Measurements from ENCODE around the gene OBSCN. TPM values are rescaled to one million over a fixed set of nuclear protein-coding genes. Genes with fewer than 3 reads are reported as not detected.

Gene OBSCN
- total RNA-seq, 4 donors from 2014 or later: 15.0 to 46.6 (median 34.4) TPM

GRCh38 chr1:228402641-228403025, 194.8 kb downstream of the OBSCN start:
- H3K36me3 ChIP-seq: peaks cover 29% of the 10 kb centered on the region
- no peaks in the 10 kb centered on the region for H3K27me3 ChIP-seq
- peaks cover 45% of the 10 kb centered on the region for H3K4me1 ChIP-seq
- no peak for TF ChIP-seq POLR2A (IDR thresholded peaks at IDR 0.05)
- TF ChIP-seq, protein P1, sequence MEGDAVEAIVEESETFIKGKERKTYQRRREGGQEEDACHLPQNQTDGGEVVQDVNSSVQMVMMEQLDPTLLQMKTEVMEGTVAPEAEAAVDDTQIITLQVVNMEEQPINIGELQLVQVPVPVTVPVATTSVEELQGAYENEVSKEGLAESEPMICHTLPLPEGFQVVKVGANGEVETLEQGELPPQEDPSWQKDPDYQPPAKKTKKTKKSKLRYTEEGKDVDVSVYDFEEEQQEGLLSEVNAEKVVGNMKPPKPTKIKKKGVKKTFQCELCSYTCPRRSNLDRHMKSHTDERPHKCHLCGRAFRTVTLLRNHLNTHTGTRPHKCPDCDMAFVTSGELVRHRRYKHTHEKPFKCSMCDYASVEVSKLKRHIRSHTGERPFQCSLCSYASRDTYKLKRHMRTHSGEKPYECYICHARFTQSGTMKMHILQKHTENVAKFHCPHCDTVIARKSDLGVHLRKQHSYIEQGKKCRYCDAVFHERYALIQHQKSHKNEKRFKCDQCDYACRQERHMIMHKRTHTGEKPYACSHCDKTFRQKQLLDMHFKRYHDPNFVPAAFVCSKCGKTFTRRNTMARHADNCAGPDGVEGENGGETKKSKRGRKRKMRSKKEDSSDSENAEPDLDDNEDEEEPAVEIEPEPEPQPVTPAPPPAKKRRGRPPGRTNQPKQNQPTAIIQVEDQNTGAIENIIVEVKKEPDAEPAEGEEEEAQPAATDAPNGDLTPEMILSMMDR (IDR thresholded peaks at IDR 0.05): no peak
- no peak for TF ChIP-seq POLR2AphosphoS5 (IDR thresholded peaks at IDR 0.05)
- no peak for TF ChIP-seq EP300 (IDR thresholded peaks at IDR 0.05)
- DNase-seq (ENCODE audit: low spot score in 2 of 2): peak in 1 of 2 donors; percentile 42
- H3K9me3 ChIP-seq: no peaks in the 10 kb centered on the region
- H3K27ac ChIP-seq: no peak overlapping the region
- H3K4me3 ChIP-seq: no peak overlapping the region
- WGBS: 76% methylated on average over 5 of the region's 5 CpGs

GRCh38 chr1:228403231-228403631, 195.4 kb downstream of the OBSCN start:
- peak in 1 of 2 donors; percentile 38 for DNase-seq (ENCODE audit: low spot score in 2 of 2)
- TF ChIP-seq EP300 (IDR thresholded peaks at IDR 0.05) (no peak), POLR2A (IDR thresholded peaks at IDR 0.05) (no peak), POLR2AphosphoS5 (IDR thresholded peaks at IDR 0.05) (no peak)
- TF ChIP-seq, protein P1 (IDR thresholded peaks at IDR 0.05): no peak
- Histone ChIP-seq H3K4me3 (no peak overlapping the region), H3K4me1 (peaks cover 51% of the 10 kb centered on the region), H3K36me3 (peaks cover 28% of the 10 kb centered on the region), H3K27me3 (no peaks in the 10 kb centered on the region), H3K9me3 (no peaks in the 10 kb centered on the region), H3K27ac (no peak overlapping the region)
- 94% methylated on average over 9 of the region's 9 CpGs for WGBS

DNA sequence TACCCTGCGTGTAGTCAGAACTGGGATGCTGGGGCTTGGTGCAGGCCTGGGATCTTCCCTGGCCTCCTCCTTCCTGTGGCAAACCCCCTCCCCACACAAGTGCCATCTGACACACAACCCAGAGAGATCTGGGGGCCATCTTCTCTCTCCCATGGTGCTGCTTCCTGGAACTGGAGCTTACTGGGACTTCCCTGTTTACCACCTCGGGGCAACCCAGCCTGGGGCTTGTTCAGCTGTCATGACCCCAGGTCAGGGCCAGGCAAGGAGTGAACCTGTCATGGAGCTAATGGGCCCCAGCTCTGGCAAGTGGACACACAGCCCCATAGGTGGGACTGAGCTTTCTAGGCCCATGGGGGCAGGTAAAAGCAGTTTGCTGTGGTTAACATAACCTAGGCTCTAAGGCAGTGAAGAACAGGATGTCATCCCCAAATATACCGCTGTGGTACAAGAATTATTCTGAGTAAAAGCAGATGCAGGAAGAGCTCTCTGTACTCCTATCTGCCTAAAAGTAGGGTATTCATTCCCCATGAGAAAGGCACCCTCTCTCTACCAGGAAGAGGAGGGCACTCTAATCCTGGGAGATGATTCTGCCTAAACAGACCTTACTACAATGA, 196.4 kb downstream of the OBSCN start:
- no peaks in the 10 kb centered on the region for H3K9me3 ChIP-seq
- peaks cover 55% of the 10 kb centered on the region for H3K4me1 ChIP-seq
- H3K36me3 ChIP-seq: peaks cover 18% of the 10 kb centered on the region
- WGBS: 79% methylated on average over 3 of the region's 3 CpGs
- peak in 1 of 2 donors; percentile 57 for DNase-seq (ENCODE audit: low spot score in 2 of 2)
- no peak overlapping the region for H3K27ac ChIP-seq
- H3K27me3 ChIP-seq: no peaks in the 10 kb centered on the region
- no peak overlapping the region for H3K4me3 ChIP-seq
- TF ChIP-seq POLR2A (IDR thresholded peaks at IDR 0.05): no peak
- TF ChIP-seq, protein P1 (IDR thresholded peaks at IDR 0.05): no peak

DNA sequence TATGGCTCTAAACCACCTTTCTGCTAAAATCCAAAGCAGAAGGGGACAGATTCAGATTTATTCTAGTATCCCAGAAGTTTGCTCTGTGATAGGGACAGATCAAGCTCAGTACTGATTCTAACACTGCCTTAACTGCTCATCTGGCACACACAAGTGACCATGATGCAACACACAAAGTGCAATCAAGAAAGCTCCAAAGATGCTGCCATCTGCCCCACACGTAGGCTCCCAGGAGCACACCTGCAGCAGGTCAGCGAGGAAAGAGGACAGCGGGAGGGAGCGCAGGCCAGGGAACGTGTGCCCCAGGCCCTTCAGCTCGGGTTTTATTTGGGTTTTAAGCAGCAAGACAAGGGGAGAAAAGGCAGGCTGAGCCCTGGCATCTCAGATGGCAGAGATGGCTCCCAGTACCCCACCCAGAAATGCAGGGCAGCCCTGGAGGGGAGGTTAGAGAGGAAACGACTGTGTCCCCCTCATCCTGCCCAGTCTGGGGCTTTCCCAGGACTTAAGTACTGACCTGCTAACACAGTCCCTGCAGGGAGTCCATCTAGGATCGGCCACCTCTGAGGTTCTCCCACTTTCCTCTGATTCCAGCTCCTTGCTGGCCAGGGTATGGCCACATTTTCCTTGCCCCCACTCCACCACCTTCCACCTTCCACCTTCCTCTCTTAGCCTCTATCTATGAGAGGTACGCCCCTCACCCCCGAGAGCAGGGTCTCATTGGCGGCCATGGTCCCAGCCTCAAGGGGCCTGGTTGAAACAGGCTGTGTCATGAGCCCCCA, 197.5 kb downstream of the OBSCN start:
- Histone ChIP-seq H3K27ac (no peak overlapping the region), H3K4me3 (peak overlapping the region; percentile 94), H3K36me3 (peaks cover 7% of the 10 kb centered on the region), H3K4me1 (peaks cover 66% of the 10 kb centered on the region), H3K27me3 (no peaks in the 10 kb centered on the region), H3K9me3 (no peaks in the 10 kb centered on the region)
- TF ChIP-seq EP300 (IDR thresholded peaks at IDR 0.05) (no peak), POLR2A (IDR thresholded peaks at IDR 0.05) (no peak), POLR2AphosphoS5 (IDR thresholded peaks at IDR 0.05) (no peak)
- TF ChIP-seq, protein P1 (IDR thresholded peaks at IDR 0.05): no peak
- peak in 1 of 2 donors; percentile 58 for DNase-seq (ENCODE audit: low spot score in 2 of 2)
- WGBS: 25% methylated on average over 11 of the region's 11 CpGs

GRCh38 chr1:228405979-228406228, 198.1 kb downstream of the OBSCN start:
- WGBS: 0% methylated on average over 4 of the region's 21 CpGs
- peaks cover 66% of the 10 kb centered on the region for H3K4me1 ChIP-seq
- TF ChIP-seq, protein P1 (IDR thresholded peaks at IDR 0.05): no peak
- TF ChIP-seq EP300 (IDR thresholded peaks at IDR 0.05) (no peak), POLR2A (IDR thresholded peaks at IDR 0.05) (no peak), POLR2AphosphoS5 (IDR thresholded peaks at IDR 0.05) (no peak)
- H3K27ac ChIP-seq: peak overlapping the region; percentile 80
- no peaks in the 10 kb centered on the region for H3K9me3 ChIP-seq
- H3K36me3 ChIP-seq: peaks cover 5% of the 10 kb centered on the region
- DNase-seq (ENCODE audit: low spot score in 2 of 2): no peak
- peak overlapping the region; percentile 94 for H3K4me3 ChIP-seq
- no peaks in the 10 kb centered on the region for H3K27me3 ChIP-seq

All from suprapubic skin (tissue), 4 donors.